Sigmoid colon (tissue), 4 donors: ENCODE results near the gene DUSP9.

Experiments used
- POLR2AphosphoS5 ChIP-seq, 4 donors: sonication (generic); formaldehyde crosslinking; IDR thresholded peaks; one replicate each; pipeline ENCODE4 v1.6.1; 2017; ENCODE audit warnings: antibody characterized with exemption in 4 of 4
- TF ChIP-seq, protein P1 (sequence below), 4 experiments: fragments of 450-650 bp in 3 of 4; fragments of 200-600 bp in 1 of 4; IDR thresholded peaks; one replicate each; pipeline ENCODE4 v1.5.1; 2016 to 2019; ENCODE audit warnings: antibody characterized with exemption in 4 of 4, mild to moderate bottlenecking in 3 of 4, moderate library complexity in 2 of 4

DNA sequence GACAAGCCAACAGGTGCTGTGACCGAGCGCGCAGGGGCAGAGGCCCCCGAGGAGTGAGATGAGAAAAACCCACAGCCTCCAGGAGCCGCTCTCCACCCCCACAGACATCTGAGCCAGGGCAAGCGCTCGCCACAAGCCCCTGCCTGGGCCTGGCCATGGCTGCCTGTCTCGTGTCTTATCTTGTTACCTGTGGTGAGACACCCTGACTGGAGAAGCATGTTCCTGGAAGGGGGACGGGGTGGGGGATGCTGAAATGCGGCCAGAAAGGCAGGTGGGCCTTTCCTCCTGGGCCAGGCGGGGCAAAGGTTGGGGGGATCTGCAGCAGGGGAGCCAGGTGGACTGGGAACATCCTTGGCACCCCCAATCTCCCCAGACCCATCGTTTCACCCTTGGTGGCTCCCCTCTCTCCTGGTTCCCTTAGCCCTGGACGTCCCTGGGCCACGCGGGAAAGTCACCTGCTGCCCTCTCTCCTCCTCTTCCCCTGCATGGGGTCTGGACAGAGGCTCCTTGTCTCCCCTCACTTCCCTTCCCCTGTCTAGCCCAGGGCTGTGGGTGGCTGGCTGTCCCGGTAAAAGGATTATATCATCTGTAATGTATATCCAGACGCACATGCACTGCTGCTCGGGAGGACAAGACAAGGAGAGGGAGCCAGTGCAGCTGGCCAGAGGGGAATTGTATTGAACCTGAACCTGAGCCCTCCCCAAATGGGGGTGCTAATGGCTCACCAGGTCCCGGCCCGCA lies 8.4 kb upstream of the DUSP9 start:
- TF ChIP-seq POLR2AphosphoS5 (IDR thresholded peaks at IDR 0.05), result no peak
- TF ChIP-seq, protein P1, sequence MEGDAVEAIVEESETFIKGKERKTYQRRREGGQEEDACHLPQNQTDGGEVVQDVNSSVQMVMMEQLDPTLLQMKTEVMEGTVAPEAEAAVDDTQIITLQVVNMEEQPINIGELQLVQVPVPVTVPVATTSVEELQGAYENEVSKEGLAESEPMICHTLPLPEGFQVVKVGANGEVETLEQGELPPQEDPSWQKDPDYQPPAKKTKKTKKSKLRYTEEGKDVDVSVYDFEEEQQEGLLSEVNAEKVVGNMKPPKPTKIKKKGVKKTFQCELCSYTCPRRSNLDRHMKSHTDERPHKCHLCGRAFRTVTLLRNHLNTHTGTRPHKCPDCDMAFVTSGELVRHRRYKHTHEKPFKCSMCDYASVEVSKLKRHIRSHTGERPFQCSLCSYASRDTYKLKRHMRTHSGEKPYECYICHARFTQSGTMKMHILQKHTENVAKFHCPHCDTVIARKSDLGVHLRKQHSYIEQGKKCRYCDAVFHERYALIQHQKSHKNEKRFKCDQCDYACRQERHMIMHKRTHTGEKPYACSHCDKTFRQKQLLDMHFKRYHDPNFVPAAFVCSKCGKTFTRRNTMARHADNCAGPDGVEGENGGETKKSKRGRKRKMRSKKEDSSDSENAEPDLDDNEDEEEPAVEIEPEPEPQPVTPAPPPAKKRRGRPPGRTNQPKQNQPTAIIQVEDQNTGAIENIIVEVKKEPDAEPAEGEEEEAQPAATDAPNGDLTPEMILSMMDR (IDR thresholded peaks at IDR 0.05), result no peak
